Activated naive CD8-positive, alpha-beta T cell (primary cell): ENCODE measurements around the gene NLRP3.
"Not testable (repeated sequence)": the region's sequence is repeated elsewhere in the genome, so short reads cannot be mapped to it uniquely, and the experiment has no call there.

Source experiments
- H3K27ac Mint-ChIP-seq: one replicate; pipeline ENCODE4 v1.8.0; 2021; ENCODE audit warnings: mixed read lengths
- H3K27me3 Mint-ChIP-seq: one replicate; pipeline ENCODE4 v1.8.0; 2021; ENCODE audit warnings: mixed read lengths
- H3K36me3 Mint-ChIP-seq: one replicate; pipeline ENCODE4 v1.8.0; 2021; ENCODE audit warnings: mixed read lengths
- H3K4me1 Mint-ChIP-seq: one replicate; pipeline ENCODE4 v1.8.0; 2021; ENCODE audit warnings: low read depth, mixed read lengths
- H3K4me3 Mint-ChIP-seq: one replicate; pipeline ENCODE4 v1.8.0; 2021; ENCODE audit warnings: mild to moderate bottlenecking, mixed read lengths
- H3K9me3 Mint-ChIP-seq: one replicate; pipeline ENCODE4 v1.8.0; 2021; ENCODE audit warnings: low read depth, mixed read lengths

NLRP3 gene

GRCh38 chr1:247415423-247416361, at the start of gene NLRP3:
Gene NLRP3, plus strand, starts transcription at chr1:247416173. Its CDS starts 2,628 bp downstream, at chr1:247418801.
- Mint-ChIP-seq H3K36me3 (peaks cover 8% of the 10 kb centered on the region), H3K27me3 (no peaks in the 10 kb centered on the region), H3K4me1 (peaks cover 59% of the 10 kb centered on the region), H3K27ac (peak within 1 kb of the TSS; percentile 76), H3K9me3 (no peaks in the 10 kb centered on the region), H3K4me3 (peak within 1 kb of the TSS; percentile 89)

- not testable (repeated sequence) for H3K9me3 Mint-ChIP-seq, H3K27ac Mint-ChIP-seq, H3K27me3 Mint-ChIP-seq, H3K36me3 Mint-ChIP-seq, H3K4me1 Mint-ChIP-seq, H3K4me3 Mint-ChIP-seq
Observed at GRCh38 chr1:247366345-247366744, 49.6 kb upstream of the NLRP3 start.

- Mint-ChIP-seq H3K36me3 (no peaks in the 10 kb centered on the region), H3K9me3 (no peaks in the 10 kb centered on the region), H3K4me3 (no peak overlapping the region), H3K27ac (no peak overlapping the region), H3K4me1 (no peaks in the 10 kb centered on the region), H3K27me3 (peaks cover 9% of the 10 kb centered on the region)
Observed at GRCh38 chr1:247366926-247367645, 48.9 kb upstream of the NLRP3 start.

- H3K4me3 Mint-ChIP-seq, result no peak overlapping the region
- H3K27me3 Mint-ChIP-seq, result peaks cover 9% of the 10 kb centered on the region
- no peaks in the 10 kb centered on the region for H3K9me3 Mint-ChIP-seq
- no peak overlapping the region for H3K27ac Mint-ChIP-seq
- H3K36me3 Mint-ChIP-seq, result no peaks in the 10 kb centered on the region
- peaks cover 2% of the 10 kb centered on the region for H3K4me1 Mint-ChIP-seq
Observed at GRCh38 chr1:247367786-247368422, 48.1 kb upstream of the NLRP3 start.

- H3K27me3 Mint-ChIP-seq, result peaks cover 9% of the 10 kb centered on the region
- no peak overlapping the region for H3K4me3 Mint-ChIP-seq
- no peak overlapping the region for H3K27ac Mint-ChIP-seq
- H3K36me3 Mint-ChIP-seq, result no peaks in the 10 kb centered on the region
- H3K4me1 Mint-ChIP-seq, result peaks cover 2% of the 10 kb centered on the region
- H3K9me3 Mint-ChIP-seq, result no peaks in the 10 kb centered on the region
Observed at GRCh38 chr1:247368490-247369145, 47.4 kb upstream of the NLRP3 start.

- Mint-ChIP-seq H3K27ac (no peak overlapping the region), H3K4me1 (peaks cover 6% of the 10 kb centered on the region), H3K9me3 (no peaks in the 10 kb centered on the region), H3K4me3 (no peak overlapping the region), H3K36me3 (no peaks in the 10 kb centered on the region), H3K27me3 (peaks cover 3% of the 10 kb centered on the region)
Observed at GRCh38 chr1:247370786-247371732, 44.9 kb upstream of the NLRP3 start.

GRCh38 chr1:247371801-247372259, 44.1 kb upstream of the NLRP3 start:
- H3K4me1 Mint-ChIP-seq, result peaks cover 6% of the 10 kb centered on the region
- no peaks in the 10 kb centered on the region for H3K9me3 Mint-ChIP-seq
- no peak overlapping the region for H3K27ac Mint-ChIP-seq
- H3K4me3 Mint-ChIP-seq, result no peak overlapping the region
- H3K36me3 Mint-ChIP-seq, result no peaks in the 10 kb centered on the region
- peaks cover 3% of the 10 kb centered on the region for H3K27me3 Mint-ChIP-seq

- no peaks in the 10 kb centered on the region for H3K9me3 Mint-ChIP-seq
- H3K4me3 Mint-ChIP-seq, result no peak overlapping the region
- H3K36me3 Mint-ChIP-seq, result peaks cover 3% of the 10 kb centered on the region
- no peak overlapping the region for H3K27ac Mint-ChIP-seq
- H3K4me1 Mint-ChIP-seq, result peaks cover 6% of the 10 kb centered on the region
- H3K27me3 Mint-ChIP-seq, result no peaks in the 10 kb centered on the region
Observed at GRCh38 chr1:247373721-247374141, 42.2 kb upstream of the NLRP3 start.

GRCh38 chr1:247374651-247375334, 41.2 kb upstream of the NLRP3 start:
- H3K4me1 Mint-ChIP-seq, H3K9me3 Mint-ChIP-seq, H3K27ac Mint-ChIP-seq, H3K4me3 Mint-ChIP-seq, H3K36me3 Mint-ChIP-seq, H3K27me3 Mint-ChIP-seq: not testable (repeated sequence)

GRCh38 chr1:247375747-247376146, 40.2 kb upstream of the NLRP3 start:
- Mint-ChIP-seq H3K4me3 (no peak overlapping the region), H3K4me1 (peaks cover 6% of the 10 kb centered on the region), H3K27ac (no peak overlapping the region), H3K27me3 (no peaks in the 10 kb centered on the region), H3K36me3 (peaks cover 3% of the 10 kb centered on the region), H3K9me3 (no peaks in the 10 kb centered on the region)

GRCh38 chr1:247376659-247377058, 39.3 kb upstream of the NLRP3 start:
- H3K36me3 Mint-ChIP-seq, result peaks cover 3% of the 10 kb centered on the region
- H3K9me3 Mint-ChIP-seq, result no peaks in the 10 kb centered on the region
- H3K4me1 Mint-ChIP-seq, result peaks cover 6% of the 10 kb centered on the region
- no peak overlapping the region for H3K27ac Mint-ChIP-seq
- no peak overlapping the region for H3K4me3 Mint-ChIP-seq
- H3K27me3 Mint-ChIP-seq, result no peaks in the 10 kb centered on the region

GRCh38 chr1:247377656-247378055, 38.3 kb upstream of the NLRP3 start:
- H3K27ac Mint-ChIP-seq, H3K27me3 Mint-ChIP-seq, H3K4me1 Mint-ChIP-seq, H3K9me3 Mint-ChIP-seq, H3K4me3 Mint-ChIP-seq, H3K36me3 Mint-ChIP-seq: not testable (repeated sequence)

- no peak overlapping the region for H3K27ac Mint-ChIP-seq
Observed at GRCh38 chr1:247378334-247379073, 37.5 kb upstream of the NLRP3 start.

More at GRCh38 chr1:247378334-247379073, 37.5 kb upstream of the NLRP3 start:
- H3K27me3 Mint-ChIP-seq, result no peaks in the 10 kb centered on the region
- H3K36me3 Mint-ChIP-seq, result peaks cover 3% of the 10 kb centered on the region
- no peak overlapping the region for H3K4me3 Mint-ChIP-seq
- peaks cover 4% of the 10 kb centered on the region for H3K4me1 Mint-ChIP-seq
- no peaks in the 10 kb centered on the region for H3K9me3 Mint-ChIP-seq
